Measurements from ENCODE around the gene PFN3.

GRCh38 chr5:177393206-177393765 is 7.2 kb downstream of the PFN3 start:
- TF ChIP-seq CTCF (IDR thresholded peaks at IDR 0.05) (no peak), POLR2A (IDR thresholded peaks at IDR 0.05) (no peak), POLR2AphosphoS5 (IDR thresholded peaks at IDR 0.05; ENCODE audit: insufficient read depth in 1 of 2, low read depth in 1 of 2) (no peak)

All from vagina (tissue), 2 donors.